GM21619 (cell line): ENCODE measurements around the gene MATK.

ENCODE experiments used
- ATAC-seq: cut with Tn5 transposase; IDR thresholded peaks from one replicate; pipeline ENCODE4 v1.9.1; 2021; ENCODE audit not compliant: unreplicated experiment

Gene MATK

GRCh38 chr19:3753631-3754410, 32.4 kb downstream of the MATK start:
- ATAC-seq: no peak

GRCh38 chr19:3752492-3752891, 33.7 kb downstream of the MATK start:
- no peak for ATAC-seq

GRCh38 chr19:3751236-3751635, 34.9 kb downstream of the MATK start:
- no peak for ATAC-seq

GRCh38 chr19:3750211-3750610, 36.0 kb downstream of the MATK start:
- no peak for ATAC-seq

- ATAC-seq: no peak
These were observed 37.2 kb downstream of the MATK start for GRCh38 chr19:3748965-3749364.

GRCh38 chr19:3746371-3747056, 39.7 kb downstream of the MATK start:
- ATAC-seq: no peak

- no peak for ATAC-seq
These were observed 40.7 kb downstream of the MATK start for GRCh38 chr19:3745363-3746045.

GRCh38 chr19:3743486-3743885, 42.7 kb downstream of the MATK start:
- ATAC-seq: no peak

GRCh38 chr19:3740431-3740830, 45.8 kb downstream of the MATK start:
- ATAC-seq: no peak

GRCh38 chr19:3738477-3739220, 47.5 kb downstream of the MATK start:
- ATAC-seq: no peak

- ATAC-seq: no peak
These were observed 48.5 kb downstream of the MATK start for GRCh38 chr19:3737487-3738205.

- ATAC-seq: no peak
These were observed 50.0 kb downstream of the MATK start for GRCh38 chr19:3736106-3736724.

- no peak for ATAC-seq
These were observed 51.9 kb downstream of the MATK start for GRCh38 chr19:3734310-3734600.

- ATAC-seq: no peak
These were observed 52.5 kb downstream of the MATK start for GRCh38 chr19:3733549-3734309.

GRCh38 chr19:3732108-3732507, 54.1 kb downstream of the MATK start:
- ATAC-seq: no peak

- ATAC-seq: no peak
These were observed 55.7 kb downstream of the MATK start for GRCh38 chr19:3730457-3730958.
